Neural crest cell (in vitro differentiated cells): ENCODE results near the gene SNED1. TPM values are rescaled to one million over a fixed set of nuclear protein-coding genes. Genes with fewer than 3 reads are reported as not detected.

Experiments used
- DNase-seq: peaks from one replicate; pipeline ENCODE4 v3.0.0; 2021; ENCODE audit warnings: low read depth, mixed read lengths, low spot score
- H3K27ac Mint-ChIP-seq: one replicate; pipeline ENCODE4 v1.8.0; 2021; ENCODE audit warnings: mild to moderate bottlenecking, mixed read lengths; ENCODE audit not compliant: unreplicated experiment
- H3K27me3 Mint-ChIP-seq: 2 replicates; pipeline ENCODE4 v1.8.0; 2021; ENCODE audit warnings: low read depth, mild to moderate bottlenecking, mixed read lengths
- H3K36me3 Mint-ChIP-seq: 2 replicates; pipeline ENCODE4 v1.8.0; 2021; ENCODE audit warnings: low read depth, mild to moderate bottlenecking, mixed read lengths
- H3K4me1 Mint-ChIP-seq: 2 replicates; pipeline ENCODE4 v1.8.0; 2021; ENCODE audit warnings: mixed read lengths
- H3K4me3 Mint-ChIP-seq: one replicate; pipeline ENCODE4 v1.8.0; 2021; ENCODE audit warnings: mild to moderate bottlenecking, mixed read lengths
- H3K9me3 Mint-ChIP-seq: 2 replicates; pipeline ENCODE4 v1.8.0; 2021; ENCODE audit warnings: mixed read lengths
- total RNA-seq: library from RNA; stranded (reverse); gene quantifications from 2 replicates; pipeline ENCODE4 v1.2.1, GENCODE V29; 2021
- TF ChIP-seq, protein P1 (sequence below): fragments of 200-600 bp; sonication (generic); conservative IDR thresholded peaks from 2 replicates; pipeline ENCODE4 v1.5.0; 2021; ENCODE audit warnings: antibody characterized with exemption, mild to moderate bottlenecking

SNED1 gene
- total RNA-seq, 1 donor from 2014 or later, result 0.30 TPM

DNA sequence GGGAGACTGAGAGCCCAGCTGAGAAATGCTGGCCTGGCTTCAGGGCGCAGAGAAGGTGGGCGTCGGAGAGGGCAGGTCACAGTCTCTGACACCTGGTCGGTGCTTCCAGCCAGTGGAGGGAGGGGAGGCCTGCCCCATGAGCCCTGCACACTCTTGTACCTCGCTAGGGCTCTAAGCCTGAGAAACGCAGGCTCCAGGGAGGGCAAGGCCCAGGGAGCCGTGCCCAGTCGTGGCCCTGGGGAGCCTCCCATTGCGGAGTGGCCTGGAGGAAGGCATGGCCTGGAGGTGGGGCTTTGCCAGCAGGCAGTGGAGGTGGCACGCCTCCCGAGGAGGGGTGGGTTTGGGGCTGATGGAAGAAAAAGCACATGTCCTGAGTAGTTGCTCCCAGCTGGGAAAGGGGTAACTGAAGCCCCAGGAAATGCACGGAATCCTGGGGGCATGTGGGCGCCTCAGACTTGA, 64.7 kb downstream of the SNED1 start:
- Mint-ChIP-seq H3K27ac (no peak overlapping the region), H3K36me3 (no peaks in the 10 kb centered on the region), H3K27me3 (peaks cover 46% of the 10 kb centered on the region), H3K4me1 (no peaks in the 10 kb centered on the region), H3K4me3 (no peak overlapping the region), H3K9me3 (no peaks in the 10 kb centered on the region)
- no peak for DNase-seq
- TF ChIP-seq, protein P1, sequence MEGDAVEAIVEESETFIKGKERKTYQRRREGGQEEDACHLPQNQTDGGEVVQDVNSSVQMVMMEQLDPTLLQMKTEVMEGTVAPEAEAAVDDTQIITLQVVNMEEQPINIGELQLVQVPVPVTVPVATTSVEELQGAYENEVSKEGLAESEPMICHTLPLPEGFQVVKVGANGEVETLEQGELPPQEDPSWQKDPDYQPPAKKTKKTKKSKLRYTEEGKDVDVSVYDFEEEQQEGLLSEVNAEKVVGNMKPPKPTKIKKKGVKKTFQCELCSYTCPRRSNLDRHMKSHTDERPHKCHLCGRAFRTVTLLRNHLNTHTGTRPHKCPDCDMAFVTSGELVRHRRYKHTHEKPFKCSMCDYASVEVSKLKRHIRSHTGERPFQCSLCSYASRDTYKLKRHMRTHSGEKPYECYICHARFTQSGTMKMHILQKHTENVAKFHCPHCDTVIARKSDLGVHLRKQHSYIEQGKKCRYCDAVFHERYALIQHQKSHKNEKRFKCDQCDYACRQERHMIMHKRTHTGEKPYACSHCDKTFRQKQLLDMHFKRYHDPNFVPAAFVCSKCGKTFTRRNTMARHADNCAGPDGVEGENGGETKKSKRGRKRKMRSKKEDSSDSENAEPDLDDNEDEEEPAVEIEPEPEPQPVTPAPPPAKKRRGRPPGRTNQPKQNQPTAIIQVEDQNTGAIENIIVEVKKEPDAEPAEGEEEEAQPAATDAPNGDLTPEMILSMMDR, result no peak

DNA sequence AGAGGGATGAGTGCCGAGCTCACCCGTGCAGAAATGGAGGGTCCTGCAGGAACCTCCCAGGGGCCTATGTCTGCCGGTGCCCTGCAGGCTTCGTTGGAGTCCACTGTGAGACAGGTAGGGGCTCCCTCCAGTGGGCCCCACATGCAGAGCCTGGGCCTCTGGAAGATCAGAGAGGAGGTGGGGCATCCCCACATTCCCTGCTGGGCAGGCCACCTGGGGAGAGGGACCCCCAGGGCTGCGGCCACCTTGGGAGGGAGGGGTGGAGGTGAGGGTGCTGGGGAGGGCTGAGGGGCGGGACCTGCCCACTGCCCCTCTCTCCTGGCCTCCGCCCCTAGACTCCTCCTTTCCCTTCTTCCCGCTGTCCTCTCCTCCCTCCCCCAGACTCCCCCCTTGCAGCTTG, 65.2 kb downstream of the SNED1 start:
- Mint-ChIP-seq H3K9me3 (no peaks in the 10 kb centered on the region), H3K27ac (no peak overlapping the region), H3K27me3 (peaks cover 42% of the 10 kb centered on the region), H3K36me3 (no peaks in the 10 kb centered on the region), H3K4me3 (no peak overlapping the region), H3K4me1 (no peaks in the 10 kb centered on the region)
- DNase-seq, result no peak
- TF ChIP-seq, protein P1, result no peak

DNA sequence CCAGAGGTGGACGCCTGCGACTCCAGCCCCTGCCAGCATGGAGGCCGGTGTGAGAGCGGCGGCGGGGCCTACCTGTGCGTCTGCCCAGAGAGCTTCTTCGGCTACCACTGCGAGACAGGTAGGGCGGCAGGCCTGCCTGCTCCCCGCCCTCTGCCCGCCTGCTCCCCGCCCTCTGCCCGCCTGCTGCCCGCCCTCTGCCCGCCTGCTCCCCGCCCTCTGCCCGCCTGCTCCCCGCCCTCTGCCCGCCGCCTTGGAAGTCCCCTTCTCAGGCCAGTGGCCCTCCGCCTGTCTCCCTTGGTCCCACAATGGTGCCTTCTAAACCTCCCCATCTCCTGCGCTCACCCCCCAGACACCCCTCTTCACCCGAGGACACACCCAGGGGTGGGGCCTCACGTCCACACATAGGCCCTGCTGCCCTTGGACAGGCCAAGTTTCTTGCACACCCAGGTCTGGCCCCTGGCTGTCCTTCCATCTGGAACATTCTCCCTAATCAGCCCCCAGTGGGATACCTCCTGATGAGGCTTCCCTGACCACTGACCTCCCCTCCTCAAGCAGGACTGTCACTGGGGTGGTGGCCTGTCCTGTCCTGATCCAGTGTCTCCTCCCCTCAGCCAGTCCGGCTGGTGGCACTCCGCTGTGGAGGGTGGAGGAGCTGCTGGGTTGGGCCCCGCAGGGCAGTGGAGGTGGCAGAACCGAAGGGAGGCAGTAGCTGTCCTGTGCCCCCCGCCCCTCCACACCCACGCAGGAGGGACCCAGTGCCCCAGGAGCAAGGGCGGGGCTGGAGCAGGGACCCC, 65.8 kb downstream of the SNED1 start:
- DNase-seq, result no peak
- H3K4me1 Mint-ChIP-seq, result no peaks in the 10 kb centered on the region
- no peaks in the 10 kb centered on the region for H3K36me3 Mint-ChIP-seq
- peaks cover 36% of the 10 kb centered on the region for H3K27me3 Mint-ChIP-seq
- no peaks in the 10 kb centered on the region for H3K9me3 Mint-ChIP-seq
- TF ChIP-seq, protein P1, result no peak
- no peak overlapping the region for H3K4me3 Mint-ChIP-seq
- H3K27ac Mint-ChIP-seq, result no peak overlapping the region

DNA sequence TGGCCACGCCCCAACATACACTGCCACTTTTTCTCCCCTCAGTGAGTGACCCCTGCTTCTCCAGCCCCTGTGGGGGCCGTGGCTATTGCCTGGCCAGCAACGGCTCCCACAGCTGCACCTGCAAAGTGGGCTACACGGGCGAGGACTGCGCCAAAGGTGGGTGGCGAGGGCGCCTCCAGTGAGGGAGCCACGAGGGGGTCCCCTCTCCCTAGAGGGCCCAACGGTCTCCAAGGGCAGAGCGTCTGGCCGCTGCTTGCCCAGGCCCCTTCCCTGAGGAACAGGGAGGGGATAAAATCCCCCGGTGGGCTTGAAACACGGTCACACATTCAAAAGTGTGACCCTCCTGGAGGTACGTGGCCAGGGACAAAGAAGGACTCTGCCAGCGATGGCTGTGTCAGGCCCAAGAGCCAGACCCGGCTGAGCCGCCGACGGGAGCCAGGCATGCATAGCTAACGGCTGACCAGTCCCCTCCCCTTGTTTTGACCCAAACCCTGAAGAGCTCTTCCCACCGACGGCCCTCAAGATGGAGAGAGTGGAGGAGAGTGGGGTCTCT, 66.5 kb downstream of the SNED1 start:
- Mint-ChIP-seq H3K4me1 (no peaks in the 10 kb centered on the region), H3K9me3 (no peaks in the 10 kb centered on the region), H3K36me3 (no peaks in the 10 kb centered on the region), H3K27ac (no peak overlapping the region), H3K27me3 (peaks cover 29% of the 10 kb centered on the region), H3K4me3 (no peak overlapping the region)
- TF ChIP-seq, protein P1, result no peak
- no peak for DNase-seq

DNA sequence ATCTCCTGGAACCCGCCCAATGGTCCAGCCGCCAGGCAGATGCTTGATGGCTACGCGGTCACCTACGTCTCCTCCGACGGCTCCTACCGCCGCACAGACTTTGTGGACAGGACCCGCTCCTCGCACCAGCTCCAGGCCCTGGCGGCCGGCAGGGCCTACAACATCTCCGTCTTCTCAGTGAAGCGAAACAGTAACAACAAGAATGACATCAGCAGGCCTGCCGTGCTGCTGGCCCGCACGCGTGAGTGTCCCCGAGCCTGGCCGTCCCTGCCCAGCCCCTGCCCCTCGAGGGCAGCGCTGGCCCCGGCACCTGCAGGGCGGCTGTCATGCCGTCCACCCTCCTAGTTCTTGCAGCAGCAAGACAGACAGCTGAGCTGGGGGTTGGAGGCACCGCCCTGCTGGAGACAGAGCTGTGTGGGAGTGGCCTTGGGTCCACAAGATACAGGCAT, 67.0 kb downstream of the SNED1 start:
- H3K36me3 Mint-ChIP-seq, result no peaks in the 10 kb centered on the region
- no peaks in the 10 kb centered on the region for H3K4me1 Mint-ChIP-seq
- peaks cover 29% of the 10 kb centered on the region for H3K27me3 Mint-ChIP-seq
- H3K9me3 Mint-ChIP-seq, result no peaks in the 10 kb centered on the region
- no peak overlapping the region for H3K27ac Mint-ChIP-seq
- H3K4me3 Mint-ChIP-seq, result no peak overlapping the region
- TF ChIP-seq, protein P1, result no peak
- no peak for DNase-seq
